Stimulated activated naive CD8-positive, alpha-beta T cell treated with anti-CD3 and anti-CD28 coated beads, Interleukin-15, Interleukin-2, amounts not matched to agents 100 U/mL and 50 U/mL, for 24 hours (primary cell): ENCODE results near the gene PNPLA3.

Experiments used
- ATAC-seq: fragments of 150-1000 bp; cut with Tn5 transposase; one replicate; pipeline ENCODE4 v1.10.0; 2021
- DNase-seq: peaks from one replicate; pipeline ENCODE4 v3.0.0; 2021

Gene PNPLA3

DNA sequence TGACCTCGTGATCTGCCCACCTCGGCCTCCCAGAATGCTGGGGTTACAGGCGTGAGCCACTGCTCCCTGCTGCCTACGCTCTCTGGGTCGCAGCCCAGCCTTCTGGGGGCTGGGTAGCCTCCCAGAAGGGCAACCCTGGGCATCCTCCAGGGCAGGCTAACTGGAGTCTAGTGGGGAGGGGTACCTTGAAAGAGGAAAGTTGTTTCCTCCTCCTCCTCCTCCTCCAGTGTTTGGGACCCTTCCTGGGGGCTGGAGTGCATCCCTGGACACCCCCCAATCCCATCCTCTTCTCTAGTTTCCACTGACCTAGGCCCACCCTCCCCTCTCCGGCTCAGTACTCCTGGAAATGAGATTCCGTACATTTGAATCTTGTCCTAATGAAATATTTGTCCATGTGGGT is 1.3 kb downstream of the PNPLA3 start:
- no peak for ATAC-seq
- no peak for DNase-seq

DNA sequence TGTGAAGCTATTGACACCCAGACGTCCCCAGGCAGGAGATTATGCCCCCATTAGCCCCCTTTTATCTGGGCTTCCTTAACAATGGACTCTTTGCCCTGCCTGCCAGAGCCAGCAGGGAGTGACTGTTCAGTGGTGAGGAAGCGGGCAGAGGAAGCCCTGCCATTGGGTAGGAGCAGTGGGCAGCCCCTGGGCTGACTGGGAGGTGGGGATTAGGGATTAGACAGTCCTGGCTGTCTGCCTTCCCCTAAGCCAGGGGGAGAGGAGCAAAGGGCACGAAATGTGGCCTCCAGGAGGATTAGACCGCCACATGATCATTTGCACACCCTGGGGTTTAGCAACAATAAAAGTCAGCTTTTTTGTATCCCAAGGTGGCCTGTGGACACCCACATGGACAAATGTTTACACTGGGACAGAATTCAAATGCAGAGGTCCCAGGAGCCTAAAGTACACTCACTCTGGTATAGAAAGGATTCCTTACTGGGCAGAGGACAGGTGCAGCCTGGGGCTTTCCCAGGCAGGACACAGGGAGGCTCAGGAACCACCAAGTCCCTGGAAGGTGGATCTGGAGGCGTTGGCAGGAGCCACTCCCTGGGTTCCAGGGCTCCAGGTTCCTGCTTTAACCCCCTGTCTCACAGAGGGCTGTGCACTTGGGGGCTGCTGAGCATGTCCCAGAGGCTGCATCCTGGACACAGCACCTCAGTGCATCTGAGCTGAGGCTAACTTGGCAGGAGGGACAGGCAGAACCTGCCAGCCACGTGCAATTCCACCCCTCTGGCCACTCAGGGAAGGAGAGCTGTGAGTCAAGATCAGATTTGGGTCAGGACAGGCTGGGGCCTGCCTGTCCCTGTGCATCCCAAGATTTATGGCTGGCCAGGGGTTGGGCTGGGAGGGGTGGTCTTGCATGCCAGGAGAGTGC is 2.1 kb downstream of the PNPLA3 start:
- ATAC-seq = no peak

DNA sequence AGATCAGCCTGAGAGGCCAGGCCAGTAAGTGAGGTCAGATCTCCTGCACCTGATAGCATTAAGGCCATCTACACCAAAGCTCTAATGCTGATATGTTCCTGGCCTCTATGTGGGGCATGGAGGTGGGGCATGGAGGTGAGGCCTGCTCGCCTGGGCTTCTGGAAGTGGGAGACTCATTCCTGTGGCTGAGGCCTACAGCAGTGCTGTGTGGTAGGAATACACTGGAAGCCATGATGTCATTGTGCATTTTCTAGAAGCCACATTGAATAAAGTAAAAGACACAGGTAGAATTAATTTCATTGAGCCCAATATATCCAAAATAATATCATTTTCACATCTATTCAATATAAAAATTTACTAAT is 2.7 kb downstream of the PNPLA3 start:
- ATAC-seq = no peak
- DNase-seq = no peak

More for the DNA sequence above, 2.1 kb downstream of the PNPLA3 start:
- no peak for DNase-seq

DNA sequence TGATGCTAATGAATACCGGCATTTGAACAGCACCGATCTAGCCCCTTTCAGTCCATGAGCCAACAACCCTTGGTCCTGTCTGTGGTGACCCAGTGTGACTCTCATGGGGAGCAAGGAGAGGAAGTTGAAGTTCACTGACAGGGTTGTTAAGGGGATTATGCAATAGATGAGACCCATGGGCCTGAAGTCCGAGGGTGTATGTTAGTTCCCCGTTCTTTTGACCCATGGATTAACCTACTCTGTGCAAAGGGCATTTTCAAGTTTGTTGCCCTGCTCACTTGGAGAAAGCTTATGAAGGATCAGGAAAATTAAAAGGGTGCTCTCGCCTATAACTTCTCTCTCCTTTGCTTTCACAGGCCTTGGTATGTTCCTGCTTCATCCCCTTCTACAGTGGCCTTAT is 4.9 kb downstream of the PNPLA3 start:
- ATAC-seq (no peak), DNase-seq (no peak)

DNA sequence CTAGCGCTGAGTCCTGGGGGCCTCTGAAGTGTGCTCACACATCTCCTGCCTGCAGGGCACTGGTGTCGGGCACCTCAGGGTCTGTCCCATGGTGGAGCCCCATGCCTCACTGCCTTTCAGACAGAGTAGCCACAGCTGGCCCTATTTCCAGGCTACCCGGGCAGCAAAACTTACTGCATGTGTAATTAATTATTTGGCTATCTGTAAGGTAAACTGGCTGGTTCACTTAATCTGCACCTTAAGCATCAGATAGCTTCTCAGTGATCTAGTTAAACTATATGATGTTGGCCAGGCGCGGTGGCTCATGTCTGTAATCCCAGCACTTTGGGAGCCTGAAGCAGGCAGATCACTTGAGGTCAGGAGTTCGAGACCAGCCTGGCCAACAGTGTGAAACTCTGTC is 5.3 kb downstream of the PNPLA3 start:
- ATAC-seq (no peak), DNase-seq (no peak)

DNA sequence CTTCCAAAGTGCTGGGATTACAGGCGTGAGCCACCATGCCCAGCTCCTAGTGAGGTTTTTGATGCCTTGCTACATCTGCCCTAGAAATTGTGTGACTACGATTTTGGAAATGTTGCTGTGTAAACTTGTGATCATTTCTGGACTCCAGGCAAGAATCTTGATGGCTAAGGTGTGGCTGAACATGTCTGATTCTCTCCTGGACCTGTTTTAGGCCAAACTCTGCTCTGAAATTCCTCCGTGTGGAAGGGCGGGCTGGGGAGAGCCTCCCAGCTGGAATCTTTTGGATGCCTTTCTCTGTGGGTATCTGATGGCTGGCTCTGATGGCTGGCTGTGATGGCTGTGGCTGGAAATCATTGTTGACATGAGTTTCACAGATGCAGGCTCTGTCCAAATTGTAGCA is 8.2 kb downstream of the PNPLA3 start:
- ATAC-seq (no peak), DNase-seq (no peak)

DNA sequence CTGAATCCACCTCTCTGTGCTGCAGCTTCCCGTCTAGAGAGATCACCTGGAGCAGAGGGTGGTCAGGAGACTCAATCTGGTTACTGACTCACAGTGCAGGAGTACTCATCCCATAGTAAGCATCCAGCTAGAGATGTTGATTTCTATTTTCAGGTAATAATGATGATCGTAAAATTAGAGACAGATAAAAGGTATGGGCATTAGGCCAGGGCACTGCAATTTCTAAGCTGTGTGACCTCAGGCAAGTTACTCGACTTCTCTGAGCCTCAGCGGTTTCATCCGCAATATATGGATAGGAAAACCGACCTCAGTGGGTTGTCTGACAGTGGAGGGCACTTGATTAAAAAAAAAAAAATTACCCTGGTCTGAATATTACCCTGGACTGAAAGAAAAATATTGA is 17.8 kb downstream of the PNPLA3 start:
- DNase-seq = no peak
- no peak for ATAC-seq

DNA sequence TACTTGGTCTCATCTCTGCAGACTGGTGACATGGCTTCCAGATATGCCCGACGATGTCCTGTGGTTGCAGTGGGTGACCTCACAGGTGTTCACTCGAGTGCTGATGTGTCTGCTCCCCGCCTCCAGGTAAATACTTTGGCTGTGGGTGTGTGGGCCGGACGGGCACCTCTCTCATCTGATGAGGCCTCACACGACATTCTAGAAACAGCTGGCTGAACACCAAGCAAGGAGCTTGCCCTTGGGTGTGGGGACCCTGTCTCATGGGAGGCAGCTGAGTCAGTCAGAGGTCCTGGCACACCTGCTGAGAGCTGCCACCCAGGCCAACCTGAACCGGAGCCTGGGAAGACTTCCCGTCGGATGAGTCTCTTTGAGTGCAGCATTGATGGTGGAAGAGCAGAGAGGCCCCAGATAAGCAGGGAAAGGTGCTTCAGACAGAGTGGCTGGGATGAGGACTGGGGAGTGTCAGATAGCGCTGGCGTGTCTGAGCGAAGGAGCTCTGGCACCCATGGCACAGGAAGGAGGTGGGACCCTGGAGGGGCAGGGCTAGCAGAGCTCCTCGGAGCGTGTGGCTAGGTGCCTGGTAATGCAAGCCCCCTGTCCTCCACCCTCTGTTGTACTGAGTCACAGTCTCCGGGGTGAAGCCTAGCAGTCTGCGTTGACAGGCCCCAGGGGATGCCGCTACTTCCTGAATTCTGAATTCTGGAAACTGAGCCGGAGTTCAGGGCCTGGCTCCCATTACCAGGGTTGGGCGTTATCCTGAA is 21.2 kb downstream of the PNPLA3 start:
- DNase-seq (no peak), ATAC-seq (no peak)

DNA sequence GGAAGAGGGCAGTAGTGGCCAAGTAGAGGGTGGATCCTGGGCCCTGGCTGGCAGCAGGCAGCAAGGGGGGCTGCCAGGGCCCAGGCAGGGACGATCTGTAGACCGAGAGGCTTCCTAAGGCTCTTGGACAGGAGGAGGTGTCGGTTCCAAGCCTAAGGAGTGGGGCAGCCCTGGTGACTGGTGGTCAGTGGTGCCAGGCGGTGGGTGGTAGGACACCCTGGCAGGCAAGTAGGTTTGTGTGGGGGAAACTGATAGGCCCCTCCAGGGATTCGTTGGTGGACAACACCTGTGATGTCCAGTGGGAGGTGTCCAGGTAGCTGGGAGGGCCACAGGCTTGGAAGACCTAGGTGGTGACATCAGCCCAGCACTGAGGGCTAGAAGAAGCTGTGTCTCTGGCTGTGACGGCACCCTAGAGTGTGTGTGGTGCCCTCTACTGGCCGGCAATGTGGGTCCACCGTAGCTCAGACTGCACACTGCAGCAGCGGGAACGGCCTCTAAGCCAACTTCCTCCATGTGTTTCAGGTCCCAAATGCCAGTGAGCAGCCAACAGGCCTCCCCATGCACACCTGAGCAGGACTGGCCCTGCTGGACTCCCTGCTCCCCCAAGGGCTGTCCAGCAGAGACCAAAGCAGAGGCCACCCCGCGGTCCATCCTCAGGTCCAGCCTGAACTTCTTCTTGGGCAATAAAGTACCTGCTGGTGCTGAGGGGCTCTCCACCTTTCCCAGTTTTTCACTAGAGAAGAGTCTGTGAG is 22.2 kb downstream of the PNPLA3 start:
- ATAC-seq = peak; percentile 93
- DNase-seq = peak; percentile 81

DNA sequence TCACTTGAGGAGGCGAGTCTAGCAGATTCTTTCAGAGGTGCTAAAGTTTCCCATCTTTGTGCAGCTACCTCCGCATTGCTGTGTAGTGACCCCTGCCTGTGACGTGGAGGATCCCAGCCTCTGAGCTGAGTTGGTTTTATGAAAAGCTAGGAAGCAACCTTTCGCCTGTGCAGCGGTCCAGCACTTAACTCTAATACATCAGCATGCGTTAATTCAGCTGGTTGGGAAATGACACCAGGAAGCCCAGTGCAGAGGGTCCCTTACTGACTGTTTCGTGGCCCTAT is 22.7 kb downstream of the PNPLA3 start:
- DNase-seq = no peak
- ATAC-seq = peak; percentile 7

DNA sequence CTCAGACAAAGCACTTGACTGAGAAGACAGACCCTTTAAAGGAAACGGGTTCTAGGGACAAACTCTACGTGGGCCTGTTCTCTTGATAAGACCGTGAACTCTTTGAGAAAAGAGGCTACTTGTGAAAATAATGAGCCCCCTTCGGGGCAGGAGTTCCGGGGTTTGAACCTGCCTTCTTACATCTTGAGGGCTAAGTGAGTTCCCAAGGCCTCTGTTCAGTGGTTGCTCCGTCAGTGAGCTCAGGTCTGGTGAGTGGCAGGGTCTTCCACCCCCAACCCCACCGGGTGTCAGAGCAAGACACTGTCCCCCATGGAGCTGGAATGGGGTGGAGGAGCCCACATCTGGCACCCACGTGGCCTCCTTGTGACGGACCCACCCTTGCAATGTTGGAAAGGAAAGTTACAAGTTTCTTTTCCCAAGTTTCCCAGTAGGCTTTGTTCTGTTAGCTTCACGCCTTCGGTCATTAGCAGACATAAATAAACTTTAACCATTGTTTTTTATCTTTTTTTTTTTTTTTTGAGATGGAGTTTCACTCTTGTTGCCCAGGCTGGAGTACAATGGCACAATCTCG is 25.3 kb downstream of the PNPLA3 start:
- no peak for DNase-seq
- no peak for ATAC-seq

DNA sequence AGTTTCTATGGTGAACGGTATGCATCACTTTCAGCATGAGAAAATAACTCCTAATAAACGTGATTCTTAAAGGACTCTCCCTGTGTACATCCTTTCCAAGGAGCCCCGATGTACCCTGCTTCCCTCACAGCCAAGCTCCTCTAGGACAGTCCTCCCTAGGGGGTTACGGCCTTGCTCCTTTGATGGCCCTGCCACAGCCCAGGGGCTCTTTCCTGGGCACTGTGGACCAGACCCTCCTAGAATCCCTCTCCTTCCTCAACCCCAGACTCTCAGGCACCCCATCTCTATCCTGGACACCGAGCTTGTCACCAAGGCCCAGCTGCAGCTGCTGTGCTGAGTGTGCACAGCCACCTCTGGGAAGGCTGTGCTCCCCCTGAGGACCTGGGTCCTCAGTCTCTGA is 27.8 kb downstream of the PNPLA3 start:
- DNase-seq (no peak), ATAC-seq (no peak)

DNA sequence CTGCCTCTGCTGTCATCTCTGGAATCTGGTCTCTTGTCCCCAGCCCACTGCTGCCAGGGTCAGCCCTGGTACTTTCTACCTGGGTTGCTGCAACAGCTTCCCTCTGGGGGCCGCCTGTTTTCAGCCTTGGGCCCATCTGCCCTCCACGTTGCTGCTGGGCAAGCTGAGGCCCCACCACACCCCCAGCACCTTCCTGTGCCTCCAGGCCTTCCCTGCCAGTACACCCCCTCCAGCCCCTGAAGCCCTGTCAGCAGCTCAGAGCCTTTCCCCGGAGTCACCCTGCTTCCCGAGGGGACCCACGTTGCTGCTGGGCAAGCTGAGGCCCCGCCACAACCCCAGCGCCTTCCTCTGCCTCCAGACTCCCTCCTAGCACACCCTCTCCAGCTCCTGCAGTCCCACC is 28.4 kb downstream of the PNPLA3 start:
- no peak for ATAC-seq
- no peak for DNase-seq

DNA sequence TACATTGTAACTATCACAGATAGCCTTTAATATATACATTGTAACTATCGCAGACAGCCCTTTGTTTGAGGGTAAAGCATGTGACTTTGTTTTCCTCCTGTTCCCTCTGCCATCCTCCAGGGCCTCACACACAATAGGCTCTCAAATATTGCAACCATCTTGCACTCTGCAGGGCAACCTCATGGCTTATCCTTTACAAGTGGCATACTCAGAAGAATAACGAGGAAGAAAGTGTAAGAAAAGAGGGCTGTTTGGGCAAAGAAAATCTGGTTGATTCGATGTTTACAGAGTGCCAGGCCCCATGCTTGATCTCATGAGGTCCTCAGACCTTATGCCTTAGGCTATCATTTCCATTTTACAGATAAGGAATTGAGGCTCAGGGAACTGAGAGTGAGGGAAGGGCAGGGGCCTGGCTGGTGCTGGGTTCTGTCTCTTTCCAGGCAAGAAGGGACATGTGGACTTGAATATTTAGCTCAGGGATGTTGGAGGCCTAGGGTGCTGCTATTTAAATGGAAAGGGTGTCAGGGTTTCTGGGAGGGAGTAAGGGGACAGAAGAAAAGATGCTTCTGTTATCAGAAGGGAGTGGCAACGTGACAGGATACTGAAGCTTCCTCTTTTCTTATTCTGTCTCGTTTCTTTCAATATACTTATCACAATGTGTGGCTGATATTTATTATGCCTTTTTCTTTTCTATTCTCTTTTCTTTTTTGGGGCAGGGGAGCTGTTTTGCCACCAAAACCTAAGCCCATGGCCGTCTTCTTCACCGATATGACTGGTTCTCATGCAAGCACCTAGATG is 30.6 kb downstream of the PNPLA3 start:
- no peak for ATAC-seq
- DNase-seq = no peak

DNA sequence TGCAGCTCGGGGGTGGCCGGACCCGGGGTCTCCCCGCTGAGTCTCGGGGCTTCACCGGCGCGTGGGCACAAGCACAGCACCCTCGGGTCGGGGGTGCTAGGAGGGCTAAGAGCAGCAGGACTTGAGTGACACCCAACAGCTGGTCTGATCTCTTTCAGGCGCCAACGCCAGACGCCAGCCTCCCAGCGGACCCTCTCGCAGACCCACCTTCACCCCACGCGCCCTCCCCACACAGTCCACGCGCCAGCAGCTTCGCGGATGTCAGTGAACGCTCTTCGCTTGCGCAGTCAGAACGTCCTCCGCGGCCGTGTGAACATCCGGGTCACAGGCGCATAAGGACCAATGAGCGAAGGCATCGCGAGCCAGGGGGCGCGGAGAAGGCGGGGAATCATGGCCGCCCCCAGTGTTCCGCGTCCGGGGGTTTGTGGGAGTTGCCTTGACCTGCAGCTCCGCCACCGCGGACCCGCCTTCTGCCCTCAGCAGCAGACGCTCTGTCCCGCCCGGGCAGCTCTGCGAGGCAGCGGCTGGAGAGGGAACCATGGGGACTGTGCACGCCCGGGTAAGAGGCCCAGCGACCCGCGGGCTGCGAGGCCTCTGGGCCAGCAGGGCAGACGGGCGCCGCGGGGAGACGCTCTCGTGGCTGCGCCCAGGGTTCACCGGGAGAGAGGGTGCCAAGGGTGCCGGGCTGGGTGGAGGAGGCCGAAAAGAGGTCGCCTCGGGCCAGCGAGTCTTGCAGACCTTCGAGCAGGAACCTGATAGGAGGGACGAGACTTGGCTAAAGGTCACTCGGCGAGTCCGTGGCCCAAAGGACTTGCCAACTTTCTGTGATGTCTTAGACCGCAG is 31.7 kb downstream of the PNPLA3 start, which contains the start of gene SAMM50:
TSS of gene SAMM50 (plus strand) at position 403 of the 843 bp plus-strand sequence. CDS start at position 539, 136 bp downstream.
- ATAC-seq (peak; percentile 98), DNase-seq (peak; percentile 92)

DNA sequence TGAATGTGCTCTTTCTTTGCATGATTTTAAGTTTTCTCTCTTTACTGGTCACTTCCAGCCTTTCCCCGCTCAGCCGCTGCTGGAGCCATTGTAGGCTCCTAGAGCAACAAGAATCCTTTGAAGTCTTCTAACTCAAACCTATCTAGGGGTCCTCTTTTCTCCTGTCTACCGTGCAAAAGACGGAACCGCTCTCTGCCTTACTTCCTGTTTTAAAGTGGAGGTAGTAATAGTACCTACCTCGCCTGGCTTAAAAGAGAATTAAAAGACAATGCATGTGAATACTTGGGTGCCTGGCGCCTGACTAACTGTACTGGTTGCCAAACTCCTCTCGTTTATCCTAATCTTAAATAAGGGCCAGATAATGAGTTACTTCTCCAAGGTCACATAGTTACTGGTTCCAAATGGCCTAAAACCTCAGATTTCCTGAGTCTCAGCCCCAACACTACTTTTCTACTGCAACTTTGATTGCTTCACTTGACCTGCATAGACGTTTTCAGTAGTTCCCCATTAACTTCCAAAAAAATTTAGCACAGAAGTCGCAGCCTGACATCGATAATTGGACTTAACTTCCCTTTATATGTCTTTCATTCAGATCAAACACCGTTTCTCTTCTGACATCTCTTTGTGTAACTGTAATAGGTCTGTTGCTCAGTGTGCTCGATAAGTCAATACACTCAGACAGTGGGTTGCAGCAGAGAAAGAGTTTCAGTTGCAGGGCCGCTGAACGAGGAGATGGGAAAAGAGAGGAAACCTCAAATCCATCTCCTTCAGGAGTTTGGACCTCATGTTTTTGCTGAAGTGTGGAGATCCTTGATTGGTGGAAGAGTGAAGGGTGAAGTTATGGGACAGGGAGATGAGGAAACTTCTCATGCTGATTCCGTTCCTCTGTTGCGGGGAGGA is 32.5 kb downstream of the PNPLA3 start:
- DNase-seq = no peak
- ATAC-seq = no peak

DNA sequence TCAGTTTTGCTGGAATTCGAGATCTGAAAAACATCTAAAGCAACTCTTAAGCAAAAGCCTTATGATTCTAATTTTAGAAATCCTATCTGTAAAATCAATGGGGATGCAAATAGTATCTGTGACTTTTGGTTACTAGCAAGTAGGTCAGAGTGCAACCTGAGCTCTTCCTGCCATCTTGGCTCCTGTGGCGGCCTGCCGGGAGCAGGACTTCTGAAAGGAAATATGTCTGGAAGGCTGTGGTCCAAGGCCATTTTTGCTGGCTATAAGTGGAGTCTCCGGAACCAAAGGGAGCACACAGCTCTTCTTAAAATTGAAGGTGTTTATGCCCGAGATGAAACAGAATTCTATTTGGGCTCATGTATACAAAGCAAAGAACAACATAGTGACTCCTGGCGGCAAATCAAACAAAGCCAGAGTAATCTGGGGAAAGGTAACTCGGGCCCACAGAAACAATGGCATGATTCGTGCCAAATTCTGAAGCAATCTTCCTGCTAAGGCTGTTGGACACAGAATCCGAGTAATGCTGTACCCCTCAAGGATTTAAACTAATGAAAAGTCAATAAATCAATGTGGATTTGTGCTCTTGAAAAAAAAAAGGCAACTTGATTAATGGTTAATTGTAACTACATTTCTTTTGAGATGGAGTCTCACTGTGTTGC is 33.3 kb downstream of the PNPLA3 start:
- no peak for ATAC-seq
- no peak for DNase-seq

DNA sequence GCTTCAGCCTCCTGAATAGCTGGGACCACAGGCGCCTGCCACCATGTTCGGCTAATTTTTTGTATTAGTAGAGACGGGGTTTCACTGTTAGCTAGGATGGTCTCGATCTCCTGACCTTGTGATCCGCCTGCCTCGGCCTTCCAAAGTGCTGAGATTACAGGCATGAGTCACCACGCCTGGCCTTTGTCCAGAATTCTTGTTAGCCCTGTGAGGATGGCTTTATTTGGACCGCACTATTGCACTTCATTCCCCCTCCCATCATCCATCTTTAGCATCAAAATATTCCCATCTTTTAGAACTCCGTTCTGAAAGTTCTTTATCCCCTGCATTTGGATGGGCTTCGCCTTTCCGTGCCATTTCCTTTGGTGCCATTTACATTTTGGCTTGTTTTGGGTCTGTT is 34.3 kb downstream of the PNPLA3 start:
- ATAC-seq = no peak
- no peak for DNase-seq

DNA sequence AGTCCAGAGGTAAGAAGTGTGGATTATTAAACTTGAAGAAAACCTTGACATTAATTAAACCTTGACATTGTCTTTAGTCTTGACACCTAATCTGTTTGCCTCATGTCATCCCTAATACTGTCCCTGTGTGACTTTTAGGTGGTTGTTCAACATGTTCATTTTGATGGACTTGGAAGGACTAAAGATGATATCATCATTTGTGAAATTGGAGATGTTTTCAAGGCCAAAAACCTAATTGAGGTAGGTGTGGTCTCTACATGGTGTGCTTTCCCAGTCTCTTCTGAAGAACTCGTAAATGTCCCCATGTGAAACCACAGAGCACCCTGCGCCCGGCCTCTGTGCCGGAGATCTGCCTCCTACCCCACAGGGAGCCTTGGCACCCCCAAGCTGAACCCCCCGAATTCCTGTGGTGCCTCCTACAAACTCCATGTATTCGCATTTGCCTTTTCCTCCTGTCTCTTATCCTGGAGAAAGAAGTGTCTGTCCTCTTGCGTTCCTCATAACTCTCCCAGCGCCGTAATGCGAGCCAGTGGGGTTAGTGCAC is 40.8 kb downstream of the PNPLA3 start:
- DNase-seq (no peak), ATAC-seq (no peak)
